Urinary bladder (tissue), 4 donors: ENCODE results near the gene CFAP92. TPM values are rescaled to one million over a fixed set of nuclear protein-coding genes. Genes with fewer than 3 reads are reported as not detected.
A peak's percentile ranks its signal among the peaks of the same experiment; 100 is the strongest.

Experiments
- DNase-seq: peaks from one replicate; pipeline ENCODE4 v3.0.0-alpha.2; 2015; ENCODE audit errors: extremely low spot score
- H3K27ac ChIP-seq: one replicate; pipeline ENCODE4 v1.5.1; 2013; ENCODE audit warnings: low read depth, mild to moderate bottlenecking, moderate library complexity
- H3K36me3 ChIP-seq: one replicate; pipeline ENCODE4 v1.6.1; 2013; ENCODE audit warnings: mild to moderate bottlenecking, moderate library complexity; ENCODE audit not compliant: insufficient read depth
- H3K4me1 ChIP-seq: one replicate; pipeline ENCODE4 v1.6.1; 2013; ENCODE audit warnings: mild to moderate bottlenecking, moderate library complexity; ENCODE audit not compliant: insufficient read depth
- H3K4me3 ChIP-seq: one replicate; pipeline ENCODE4 v1.5.1; 2013; ENCODE audit warnings: low read depth, low read length
- WGBS: extraction: QIAGEN DNeasy Blood & Tissue Kit; methylation state at CpG from one replicate; pipeline ENCODE4 v1.1.7; 2013; 5-methylcytosine and 5-hydroxymethylcytosine counted together
- polyA plus RNA-seq: library from polyadenylated mRNA; stranded (reverse); fragments of 200-250 nt; gene quantifications from one replicate; pipeline ENCODE4 v1.2.3, GENCODE V29; 2013
- total RNA-seq: library from RNA; depleted of rRNA; stranded (reverse); fragments of >200 nt; gene quantifications from one replicate; pipeline ENCODE4 v1.2.3, GENCODE V29; 2014
- donor health status: healthy with polysubstance abuse.
- donor health status: healthy.

CFAP92 gene
- total and polyA plus RNA-seq, 2 donors: 0.62 to 1.9 TPM

- Histone ChIP-seq H3K27ac (no peak overlapping the region), H3K4me3 (no peak overlapping the region), H3K4me1 (no peaks in the 10 kb centered on the region), H3K36me3 (no peaks in the 10 kb centered on the region)
- 83% methylated on average over 10 of the region's 10 CpGs for WGBS
- DNase-seq: no peak
These were observed 37.8 kb upstream of the CFAP92 start for GRCh38 chr3:129031476-129032215.

DNA sequence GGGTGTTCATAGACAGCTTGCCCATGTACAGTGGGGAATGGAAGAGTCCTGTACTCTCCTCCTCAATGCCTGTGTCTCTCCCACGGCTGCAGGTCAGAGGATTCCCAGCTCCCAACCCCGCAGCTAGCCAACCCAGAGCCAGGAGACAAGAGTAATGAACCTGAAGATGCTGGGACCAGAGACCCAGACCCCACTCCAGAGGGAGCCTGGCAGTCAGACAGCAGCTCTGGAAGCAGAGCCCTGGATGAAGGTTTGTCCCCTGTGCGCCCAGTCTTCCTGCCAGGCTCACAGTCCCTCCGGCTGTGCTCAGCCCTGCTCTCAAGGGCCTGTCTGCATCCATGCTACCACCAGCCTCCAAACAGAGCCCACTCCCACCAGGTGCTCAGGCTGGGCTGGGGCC, 36.7 kb upstream of the CFAP92 start:
- Histone ChIP-seq H3K27ac (no peak overlapping the region), H3K4me3 (no peak overlapping the region), H3K4me1 (no peaks in the 10 kb centered on the region), H3K36me3 (no peaks in the 10 kb centered on the region)
- no peak for DNase-seq
- 98% methylated on average over 4 of the region's 4 CpGs for WGBS

- no peak for DNase-seq
- H3K4me1 ChIP-seq: no peaks in the 10 kb centered on the region
- H3K4me3 ChIP-seq: no peak overlapping the region
- no peak overlapping the region for H3K27ac ChIP-seq
- WGBS: 91% methylated on average over 13 of the region's 13 CpGs
- H3K36me3 ChIP-seq: no peaks in the 10 kb centered on the region
These were observed 35.0 kb upstream of the CFAP92 start for GRCh38 chr3:129028866-129029265.

GRCh38 chr3:129027544-129027880, 33.6 kb upstream of the CFAP92 start:
- no peak for DNase-seq
- 86% methylated on average over 15 of the region's 15 CpGs for WGBS
- no peak overlapping the region for H3K27ac ChIP-seq
- H3K4me1 ChIP-seq: no peaks in the 10 kb centered on the region
- no peaks in the 10 kb centered on the region for H3K36me3 ChIP-seq
- H3K4me3 ChIP-seq: peak overlapping the region; percentile 14

- Histone ChIP-seq H3K36me3 (no peaks in the 10 kb centered on the region), H3K4me1 (no peaks in the 10 kb centered on the region), H3K4me3 (peak overlapping the region; percentile 14), H3K27ac (peak overlapping the region; percentile 41)
- WGBS: 11% methylated on average over 54 of the region's 54 CpGs
- peak; percentile 69 for DNase-seq
These were observed 33.1 kb upstream of the CFAP92 start for GRCh38 chr3:129026728-129027543.

DNA sequence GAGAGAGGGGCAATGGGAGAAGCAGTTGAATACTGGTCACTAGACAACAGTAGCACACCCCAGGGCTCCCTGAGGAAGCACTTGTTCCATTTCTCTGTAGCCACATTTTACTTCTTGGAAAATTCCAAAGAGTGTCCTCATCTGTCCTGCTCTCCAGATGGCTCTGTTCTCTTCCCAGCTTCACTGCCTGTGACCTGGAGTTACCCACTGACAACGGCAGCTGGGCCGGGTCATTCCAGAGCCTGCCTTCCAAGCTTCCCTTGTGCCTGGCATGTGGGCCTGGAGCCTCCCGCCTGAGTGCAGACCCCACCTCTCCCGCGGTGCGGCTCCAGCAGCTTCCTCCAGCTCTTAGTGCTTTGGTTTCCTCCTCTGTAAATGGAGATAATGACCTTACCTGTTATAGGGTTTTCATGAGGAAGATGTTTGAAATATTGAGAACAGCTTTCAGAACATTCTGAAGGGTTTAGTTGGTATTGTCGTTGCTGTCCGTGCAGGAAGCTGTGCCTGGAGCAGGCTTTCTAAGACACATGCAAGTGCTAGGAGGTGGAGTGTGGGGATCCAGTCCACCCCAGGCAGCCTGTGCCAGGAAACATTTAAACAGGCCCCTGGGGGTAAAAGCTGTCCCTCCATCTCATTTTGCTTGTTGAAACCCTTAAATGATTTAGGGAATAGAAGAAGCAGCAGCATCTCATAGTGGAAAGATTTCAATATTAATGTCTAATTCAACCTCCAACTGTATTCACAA, 32.0 kb upstream of the CFAP92 start:
- Histone ChIP-seq H3K4me1 (no peaks in the 10 kb centered on the region), H3K4me3 (no peak overlapping the region), H3K27ac (no peak overlapping the region), H3K36me3 (no peaks in the 10 kb centered on the region)
- 44% methylated on average over 8 of the region's 8 CpGs for WGBS
- no peak for DNase-seq

- no peaks in the 10 kb centered on the region for H3K36me3 ChIP-seq
- no peak overlapping the region for H3K27ac ChIP-seq
- 83% methylated on average over 15 of the region's 15 CpGs for WGBS
- H3K4me1 ChIP-seq: no peaks in the 10 kb centered on the region
- H3K4me3 ChIP-seq: no peak overlapping the region
- DNase-seq: no peak
These were observed 31.2 kb upstream of the CFAP92 start for GRCh38 chr3:129025108-129025507.

GRCh38 chr3:129023909-129024308, 30.0 kb upstream of the CFAP92 start:
- Histone ChIP-seq H3K4me1 (no peaks in the 10 kb centered on the region), H3K36me3 (no peaks in the 10 kb centered on the region), H3K27ac (no peak overlapping the region), H3K4me3 (no peak overlapping the region)
- WGBS: 75% methylated on average over 2 of the region's 2 CpGs
- no peak for DNase-seq

- Histone ChIP-seq H3K27ac (no peak overlapping the region), H3K4me3 (no peak overlapping the region), H3K4me1 (no peaks in the 10 kb centered on the region), H3K36me3 (no peaks in the 10 kb centered on the region)
- DNase-seq: no peak
- WGBS: 54% methylated on average over 1 of the region's 1 CpG
These were observed 29.1 kb upstream of the CFAP92 start for GRCh38 chr3:129023008-129023358.

DNA sequence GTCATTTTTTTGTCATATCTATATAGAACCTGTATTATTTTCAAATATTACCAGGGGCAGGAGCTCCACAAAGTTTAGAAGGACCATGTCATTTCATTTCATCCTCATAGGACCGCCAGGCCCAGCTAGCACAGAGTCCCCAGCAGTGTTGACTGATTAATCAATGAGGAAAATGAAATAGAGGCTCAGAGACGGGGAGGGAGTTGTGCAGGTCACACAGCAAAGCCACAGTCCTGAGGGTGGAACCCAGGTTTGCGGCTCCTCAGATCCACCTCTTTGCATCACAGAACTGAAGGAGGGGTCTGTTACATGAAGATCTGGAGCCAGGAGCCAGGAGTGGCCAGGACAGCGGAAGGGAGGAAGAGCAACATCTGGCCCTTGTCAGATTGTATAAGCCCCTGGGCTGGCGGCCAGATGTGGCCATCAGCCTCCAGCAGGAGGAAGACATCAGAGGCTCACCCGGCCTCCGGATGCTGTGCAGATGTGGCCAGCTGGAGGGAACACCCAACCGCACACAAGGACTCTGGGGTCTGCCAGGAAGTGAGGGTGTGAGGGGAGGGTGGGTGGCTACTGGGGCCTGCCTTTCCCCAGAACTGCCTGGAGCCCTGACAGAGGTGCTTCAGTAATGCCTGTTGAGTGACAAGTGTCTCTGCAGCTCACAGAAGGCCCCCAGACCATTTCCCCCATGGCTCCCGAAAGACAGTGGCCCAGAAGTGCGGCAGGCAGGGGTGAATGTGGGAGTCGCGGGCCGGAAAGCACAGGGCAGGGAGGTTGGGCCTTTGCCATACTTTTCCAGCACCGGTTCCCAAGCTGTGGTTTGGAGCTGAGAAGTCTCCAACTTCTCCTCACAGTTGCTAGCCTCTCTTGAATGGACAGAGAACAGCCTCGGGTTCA, 28.5 kb upstream of the CFAP92 start:
- no peak overlapping the region for H3K4me3 ChIP-seq
- no peaks in the 10 kb centered on the region for H3K36me3 ChIP-seq
- H3K4me1 ChIP-seq: no peaks in the 10 kb centered on the region
- DNase-seq: peak; percentile 48
- H3K27ac ChIP-seq: peak overlapping the region; percentile 31
- 51% methylated on average over 15 of the region's 15 CpGs for WGBS

DNA sequence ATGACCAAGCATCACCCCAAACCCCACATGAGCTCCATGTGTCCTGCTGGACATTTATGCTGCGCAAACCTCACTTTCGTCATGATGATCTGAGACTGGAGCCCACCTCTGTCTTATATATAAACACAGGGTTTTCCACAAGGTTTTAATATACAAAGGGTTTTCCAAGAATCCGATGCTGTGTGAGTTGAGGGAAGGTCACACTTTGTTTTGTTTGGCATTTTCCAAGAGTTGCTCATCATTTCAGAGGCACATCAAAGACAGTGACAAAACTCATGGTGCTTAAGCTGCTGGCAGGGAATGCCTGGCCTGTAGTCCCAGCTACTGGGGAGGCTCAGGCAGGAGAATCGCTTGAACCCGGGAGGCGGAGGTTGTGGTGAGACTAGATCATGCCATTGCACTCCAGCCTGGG, 27.3 kb upstream of the CFAP92 start:
- Histone ChIP-seq H3K27ac (no peak overlapping the region), H3K4me3 (no peak overlapping the region), H3K36me3 (no peaks in the 10 kb centered on the region), H3K4me1 (peaks cover 2% of the 10 kb centered on the region)
- DNase-seq: no peak
- 63% methylated on average over 6 of the region's 6 CpGs for WGBS

GRCh38 chr3:129020691-129021090, 26.8 kb upstream of the CFAP92 start:
- 60% methylated on average over 5 of the region's 5 CpGs for WGBS
- H3K27ac ChIP-seq: peak overlapping the region; percentile 28
- H3K4me3 ChIP-seq: no peak overlapping the region
- peaks cover 2% of the 10 kb centered on the region for H3K4me1 ChIP-seq
- no peaks in the 10 kb centered on the region for H3K36me3 ChIP-seq
- DNase-seq: no peak

GRCh38 chr3:129019266-129019665, 25.4 kb upstream of the CFAP92 start:
- WGBS: 77% methylated on average over 3 of the region's 3 CpGs
- Histone ChIP-seq H3K4me3 (no peak overlapping the region), H3K36me3 (no peaks in the 10 kb centered on the region), H3K27ac (no peak overlapping the region), H3K4me1 (peaks cover 2% of the 10 kb centered on the region)
- no peak for DNase-seq
